GM18519 (cell line): ENCODE results near the gene ERI3.

Experiments used
- ATAC-seq: cut with Tn5 transposase; IDR thresholded peaks from one replicate; pipeline ENCODE4 v1.9.1; 2021; ENCODE audit warnings: mild to moderate bottlenecking, moderate library complexity; ENCODE audit not compliant: unreplicated experiment, low FRiP score

Gene ERI3

DNA sequence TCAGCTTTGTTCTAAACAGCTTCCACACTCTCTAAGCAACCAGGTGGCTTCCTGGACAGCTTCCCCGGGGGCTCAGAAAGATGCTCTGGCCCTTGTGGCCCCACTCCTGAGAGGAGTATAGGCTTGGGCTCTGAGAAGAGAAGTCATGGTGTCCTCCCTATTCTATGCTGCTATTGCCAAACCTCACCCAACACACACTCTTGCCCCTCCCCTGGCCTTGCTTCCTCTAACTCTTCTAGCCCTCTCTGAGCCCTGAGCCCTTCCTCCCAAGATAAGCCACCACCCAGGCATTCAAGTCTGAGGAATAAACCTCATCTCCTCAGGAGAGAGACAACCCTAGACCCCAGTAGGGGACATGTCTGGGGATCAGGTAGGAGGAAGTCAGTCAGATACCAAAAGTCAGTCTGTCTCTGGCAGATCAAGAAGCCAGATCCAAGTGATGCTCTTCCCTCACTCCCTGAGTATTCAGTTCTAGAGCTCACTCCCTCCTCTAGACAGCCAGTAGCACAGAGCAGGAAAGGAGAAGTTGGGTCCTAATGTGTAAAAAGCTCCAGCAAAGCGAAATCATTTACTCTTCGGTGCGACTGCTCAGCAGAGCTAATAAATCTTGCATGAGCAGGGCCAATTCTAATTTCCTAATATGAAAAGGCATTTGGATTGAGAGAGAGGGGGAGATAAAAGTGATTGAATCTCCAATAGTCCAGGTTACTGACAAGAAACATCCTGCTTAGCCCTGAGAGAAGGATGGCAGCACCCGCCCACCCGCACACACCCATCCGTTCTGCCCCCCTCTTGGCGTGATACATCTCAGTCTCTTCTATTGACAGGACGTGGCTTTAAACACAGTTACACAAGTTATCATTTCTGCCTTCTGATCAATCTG lies 91.2 kb downstream of the ERI3 start:
- ATAC-seq = no peak

DNA sequence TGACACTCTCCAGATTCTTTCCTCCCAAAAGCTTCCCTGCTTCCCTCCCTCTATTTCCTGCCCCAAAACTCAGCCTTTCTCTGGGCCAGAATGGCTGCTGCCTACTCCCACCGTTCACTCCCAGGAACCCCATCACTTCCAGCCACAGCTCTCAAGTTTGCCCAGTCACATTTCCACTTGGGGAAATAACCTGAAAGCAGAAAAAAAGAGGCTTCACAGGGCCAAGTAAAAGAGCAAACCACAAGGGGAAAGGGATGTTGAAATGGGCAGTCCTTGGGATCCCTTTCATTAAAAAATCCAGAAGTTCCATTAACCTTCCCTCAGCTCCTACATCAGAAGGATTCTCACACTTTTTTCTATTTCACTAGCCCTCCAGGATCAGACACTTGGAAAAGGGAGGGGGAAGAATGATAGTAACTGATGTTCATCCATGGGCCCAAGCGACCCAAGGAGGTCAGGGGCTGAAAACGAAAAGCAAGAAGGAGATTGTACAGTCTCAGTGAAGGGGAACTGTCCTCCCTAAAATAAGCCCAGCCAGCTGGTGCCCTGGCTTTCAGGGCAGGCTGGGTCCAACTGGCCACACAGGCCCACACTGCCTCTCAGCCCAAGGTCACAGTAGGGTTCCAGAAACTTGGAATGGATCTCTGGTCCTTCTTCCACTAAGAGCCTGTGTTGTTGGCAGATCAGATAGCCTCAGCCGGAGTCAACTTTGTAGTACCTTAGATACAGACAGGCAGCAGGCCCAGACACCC lies 92.1 kb downstream of the ERI3 start:
- no peak for ATAC-seq

DNA sequence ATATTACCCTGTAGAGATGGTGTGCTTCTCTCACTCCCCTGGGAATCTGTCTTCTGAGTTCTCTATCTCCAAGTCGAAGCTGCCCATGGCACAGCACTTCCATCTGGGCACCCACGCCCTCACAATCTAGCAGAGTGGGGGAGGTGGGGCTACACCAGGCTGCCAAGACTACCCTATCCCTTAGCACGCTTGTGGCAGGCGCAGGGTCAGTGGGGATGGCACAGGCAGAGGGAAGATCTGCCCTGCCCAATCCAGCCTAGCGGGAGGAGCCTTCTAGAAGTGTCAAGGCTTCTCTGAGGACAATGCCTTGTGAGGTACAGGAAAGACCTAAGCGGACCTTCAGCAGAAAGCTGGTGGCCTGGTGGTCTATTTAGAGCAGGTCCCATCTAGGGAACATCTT lies 92.6 kb downstream of the ERI3 start:
- no peak for ATAC-seq

GRCh38 chr1:44261962-44262361 lies 93.1 kb downstream of the ERI3 start:
- ATAC-seq = no peak

DNA sequence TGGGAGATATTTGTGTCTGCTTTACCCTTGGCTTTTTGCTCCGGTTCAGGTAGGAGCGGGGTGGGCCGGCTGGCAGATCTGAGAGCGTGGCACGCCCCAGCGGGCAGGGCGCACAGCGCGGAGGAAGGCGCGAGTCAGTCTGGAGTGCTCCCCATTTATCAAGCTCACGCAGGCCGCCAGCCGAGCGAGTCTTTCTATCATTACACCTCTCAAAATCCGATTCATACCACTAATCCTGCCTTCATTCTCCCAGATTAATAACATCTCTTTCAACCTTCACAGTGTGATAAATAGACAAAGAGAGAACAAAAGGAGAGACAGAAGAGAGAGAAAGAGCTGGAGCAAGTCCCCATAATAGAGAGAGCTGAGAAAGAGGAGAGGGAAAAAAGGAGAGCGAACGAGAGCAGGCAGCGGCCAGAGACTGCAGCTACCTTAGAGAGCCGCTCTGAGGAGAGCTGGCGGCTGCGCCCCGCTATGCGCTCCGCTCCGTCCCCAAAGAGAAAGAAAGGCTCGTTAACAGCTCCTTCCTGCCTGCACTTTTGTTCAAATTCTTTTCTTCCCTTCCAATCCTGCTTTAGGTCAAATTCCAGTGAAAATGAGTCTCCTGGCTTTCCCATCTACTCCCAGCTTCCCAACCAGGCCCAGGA lies 93.8 kb downstream of the ERI3 start:
- no peak for ATAC-seq

GRCh38 chr1:44260792-44261170 lies 94.3 kb downstream of the ERI3 start:
- no peak for ATAC-seq

GRCh38 chr1:44259090-44259489 lies 96.0 kb downstream of the ERI3 start:
- no peak for ATAC-seq

GRCh38 chr1:44256762-44257554 lies 98.1 kb downstream of the ERI3 start:
- ATAC-seq = no peak

GRCh38 chr1:44254392-44254910 lies 100.6 kb downstream of the ERI3 start:
- no peak for ATAC-seq

- ATAC-seq = no peak
Observed at GRCh38 chr1:44251989-44252671, 102.9 kb downstream of the ERI3 start.

- ATAC-seq = no peak
Observed at GRCh38 chr1:44251486-44251885, 103.6 kb downstream of the ERI3 start.

DNA sequence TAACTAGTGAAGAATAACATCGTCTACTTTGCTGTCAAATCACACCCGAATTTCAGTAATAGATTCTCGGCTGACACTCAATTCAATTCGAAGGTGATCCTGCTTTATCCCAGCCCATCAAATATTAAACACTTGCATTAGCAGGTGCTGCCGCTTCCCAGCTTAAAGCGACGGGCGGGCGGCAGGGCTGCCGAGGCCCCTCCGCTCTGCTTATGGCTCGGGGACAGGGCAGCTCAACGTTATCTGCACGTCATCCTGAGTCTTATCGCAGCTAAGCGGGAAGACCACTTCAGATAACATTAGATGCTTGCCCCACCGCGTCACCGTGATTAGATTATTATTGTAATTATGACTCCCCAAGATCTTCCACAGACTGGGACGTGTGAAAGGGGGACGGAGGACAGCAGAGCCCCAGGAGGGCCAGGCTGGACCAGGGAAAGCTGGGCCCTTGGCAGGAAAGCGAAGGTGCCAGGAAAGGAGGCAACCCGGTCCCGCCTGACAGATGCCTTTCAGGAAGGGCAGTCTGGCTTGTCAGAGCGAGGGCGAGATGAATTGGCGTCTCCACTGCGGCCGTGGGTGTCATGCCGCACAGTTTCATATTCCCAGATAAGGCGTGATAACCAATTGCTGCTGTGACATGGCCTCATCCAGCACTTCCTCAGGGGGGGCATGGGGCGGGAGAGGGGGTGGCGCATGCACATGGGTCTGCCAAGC lies 104.8 kb downstream of the ERI3 start:
- ATAC-seq = no peak

DNA sequence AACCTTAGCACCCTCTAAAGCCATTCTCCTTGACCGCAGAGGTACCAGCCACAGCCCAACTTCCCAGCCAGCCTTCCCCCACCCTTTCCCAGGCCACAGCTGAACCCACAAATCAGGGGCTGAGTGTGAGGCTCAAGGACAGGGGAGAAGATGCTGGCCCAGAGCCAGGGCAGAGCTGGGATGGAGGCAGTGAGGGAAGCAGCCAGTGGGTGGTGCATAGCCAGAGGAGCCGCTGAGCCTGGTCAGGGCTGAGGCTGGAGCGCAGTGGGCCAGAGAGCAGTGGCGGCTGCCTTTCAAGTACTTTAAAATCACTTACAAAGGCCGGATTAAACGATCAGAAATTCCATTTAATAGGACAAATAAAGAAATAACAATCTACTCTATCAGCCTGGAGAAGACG lies 105.5 kb downstream of the ERI3 start:
- ATAC-seq = no peak

DNA sequence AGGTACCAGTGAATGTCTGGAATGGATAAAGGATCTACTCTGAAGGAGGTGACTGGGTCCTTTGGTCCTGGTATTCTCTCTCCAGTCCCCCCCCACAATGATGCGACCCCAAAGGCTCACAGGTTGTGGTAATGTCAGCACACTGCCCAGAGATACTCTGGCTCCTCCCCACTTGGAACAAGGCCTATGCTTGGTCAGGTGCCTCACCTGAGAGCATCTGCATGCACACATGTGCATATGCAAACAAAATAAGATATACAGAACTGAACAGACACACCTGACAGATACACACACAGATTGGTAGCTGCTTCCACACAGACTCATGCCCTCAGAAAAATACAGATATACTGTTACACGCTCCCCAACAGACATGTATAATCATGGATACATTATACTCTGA lies 108.3 kb downstream of the ERI3 start:
- ATAC-seq = no peak

- no peak for ATAC-seq
Observed at GRCh38 chr1:44244986-44245385, 110.1 kb downstream of the ERI3 start.

DNA sequence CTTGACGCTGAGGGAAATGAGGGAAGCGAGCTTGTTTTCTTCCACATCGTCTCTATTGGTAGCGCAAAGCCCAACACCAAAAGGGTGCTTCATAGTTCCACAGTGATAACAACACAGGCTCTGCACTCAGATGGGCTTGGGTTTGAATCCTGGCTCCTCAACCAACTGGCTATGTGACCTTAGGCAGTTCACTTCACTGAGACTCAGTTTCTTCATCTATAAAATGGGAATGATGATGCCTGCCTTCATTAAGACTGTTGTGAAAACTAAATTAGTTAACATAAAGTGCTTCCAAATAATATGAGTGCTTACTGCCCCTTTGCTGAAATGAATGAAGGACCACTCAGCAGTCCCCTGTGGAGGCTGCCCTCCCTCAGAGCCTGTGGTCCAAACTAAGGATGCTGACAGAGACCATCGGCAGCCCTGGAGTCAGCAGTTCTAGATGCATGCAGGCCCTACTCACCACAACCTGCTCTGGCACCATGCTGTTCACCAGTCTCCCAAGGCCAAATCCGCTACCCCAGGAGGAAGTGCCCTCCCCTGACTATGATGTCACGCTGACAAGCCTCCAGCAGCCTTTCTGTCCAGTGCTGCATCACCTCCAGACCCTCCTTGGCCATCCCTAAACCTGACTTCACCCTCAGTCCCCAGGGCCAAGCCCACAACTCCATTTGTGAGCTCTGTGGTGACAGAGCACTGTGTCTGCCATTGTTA lies 111.1 kb downstream of the ERI3 start:
- no peak for ATAC-seq

DNA sequence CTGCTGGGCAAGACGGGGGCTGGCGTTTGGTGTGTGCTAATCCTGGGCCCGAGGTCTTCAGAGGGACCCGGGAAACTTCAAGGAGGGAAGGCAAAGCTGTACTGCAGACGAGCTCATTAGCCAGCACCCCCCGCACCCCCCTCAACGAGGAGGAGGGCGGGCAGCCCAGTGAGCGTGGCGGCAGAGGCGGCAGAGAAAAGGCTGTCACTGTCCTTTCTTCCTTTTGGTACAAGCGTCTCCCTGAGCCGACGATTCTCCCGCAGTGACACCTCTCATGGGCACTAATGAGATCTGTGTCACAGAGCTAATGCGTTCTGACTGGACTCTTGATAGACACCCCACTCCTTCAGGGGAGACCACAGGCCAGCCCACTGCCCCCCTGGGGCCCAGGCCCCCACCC lies 112.3 kb downstream of the ERI3 start:
- no peak for ATAC-seq

DNA sequence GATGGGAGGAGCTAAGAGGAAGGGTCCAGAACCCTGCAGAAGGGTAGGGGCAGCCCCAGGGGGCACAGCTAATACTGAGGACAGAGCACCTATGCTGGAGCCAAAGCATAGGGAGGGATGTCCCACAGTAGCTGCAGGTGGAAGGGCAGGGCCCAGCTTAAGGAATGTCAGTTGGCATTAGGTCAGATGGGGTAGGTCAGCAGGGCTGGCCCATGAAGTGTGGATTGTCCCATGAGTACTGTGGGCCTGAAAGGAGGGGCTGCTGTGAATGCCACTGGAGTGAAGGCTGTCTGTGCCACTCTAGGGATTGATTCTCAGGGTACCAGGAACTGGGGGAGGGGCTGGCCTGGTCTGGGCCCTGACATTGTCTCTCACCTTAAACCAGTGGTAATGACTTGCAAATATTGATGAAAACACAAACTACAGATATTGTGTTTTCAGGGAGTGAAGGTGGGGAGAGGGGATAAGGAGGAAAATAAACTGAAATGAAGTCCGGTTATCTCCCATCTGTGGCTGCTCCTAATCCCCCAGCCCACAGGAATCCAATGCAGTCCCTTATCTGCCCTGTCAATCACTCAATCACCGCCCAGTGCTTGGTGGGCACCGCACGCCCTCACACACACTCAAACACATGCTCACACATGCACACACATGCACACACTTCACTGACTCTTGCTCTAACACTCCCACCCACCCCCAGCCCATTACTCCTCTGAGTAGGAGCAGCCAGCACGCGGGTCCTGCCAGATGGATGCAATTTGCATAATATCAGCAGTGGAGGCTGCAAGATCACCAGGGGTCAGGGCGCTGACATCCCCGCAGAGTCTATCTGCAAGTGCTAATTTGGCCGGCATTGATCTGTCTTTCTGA lies 114.0 kb downstream of the ERI3 start:
- ATAC-seq = no peak
